ENCODE measurements around the gene MLLT10.

DNA sequence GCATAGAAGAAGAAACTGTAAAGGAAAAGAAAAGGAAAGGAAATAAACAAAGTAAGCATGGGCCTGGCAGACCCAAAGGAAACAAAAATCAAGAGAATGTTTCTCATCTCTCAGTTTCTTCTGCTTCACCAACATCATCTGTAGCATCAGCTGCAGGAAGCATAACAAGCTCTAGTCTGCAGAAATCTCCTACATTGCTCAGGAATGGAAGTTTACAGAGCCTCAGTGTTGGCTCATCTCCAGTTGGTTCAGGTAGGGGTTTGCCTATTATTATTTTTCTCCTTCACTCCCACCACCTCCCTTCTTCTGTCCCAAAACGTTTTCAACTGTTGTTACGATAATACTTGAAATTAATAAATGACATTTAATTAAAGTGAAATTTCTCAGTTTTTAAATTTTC is 139.6 kb downstream of the MLLT10 start:
- TF ChIP-seq POLR2AphosphoS5 (IDR thresholded peaks at IDR 0.05; ENCODE audit: low read depth, low read length) (no peak), POLR2A (IDR thresholded peaks at IDR 0.05; ENCODE audit: low read depth, low read length) (no peak), TAF1 (IDR thresholded peaks at IDR 0.05; ENCODE audit: borderline replicate concordance, low read depth, low read length) (no peak)
